ENCODE results near the gene RNF150. TPM values are rescaled to one million over a fixed set of nuclear protein-coding genes. Genes with fewer than 3 reads are reported as not detected.
"Not testable (repeated sequence)": the region's sequence is repeated elsewhere in the genome, so short reads cannot be mapped to it uniquely, and the experiment has no call there.

Gene RNF150
- total and polyA plus RNA-seq, 8 donors: 0.31 to 88.1 (median 8.3) TPM

GRCh38 chr4:140834839-140835495, 298.3 kb downstream of the RNF150 start:
- peak in 1 of 2 donors; percentile 61 for DNase-seq
- intact Hi-C loops (cut with DNase I; ENCODE audit: low total_unique reads): no loop called here
- H3K27me3 ChIP-seq: no peaks in the 10 kb centered on the region
- TF ChIP-seq POLR2A (IDR thresholded peaks at IDR 0.05) (no peak), POLR2AphosphoS5 (IDR thresholded peaks at IDR 0.05) (peak in 2 of 3 donors; percentile 18 to 20), CTCF (IDR thresholded peaks at IDR 0.05) (no peak)
- no peak overlapping the region for H3K4me3 ChIP-seq
- H3K9me3 ChIP-seq: no peaks in the 10 kb centered on the region
- WGBS, 5 donors: 55 to 62% (median 59%) methylated on average over 7 of the region's 7 CpGs
- peak overlapping the region in 1 of 5 donors; percentile 24 for H3K27ac ChIP-seq
- H3K4me1 ChIP-seq: peaks cover 0 to 20% (median 0%) of the 10 kb centered on the region in 4 donors
- H3K36me3 ChIP-seq: no peaks in the 10 kb centered on the region

GRCh38 chr4:140833280-140833679, 300.0 kb downstream of the RNF150 start:
- no peak for TF ChIP-seq EP300 (IDR thresholded peaks at IDR 0.05)
- TF ChIP-seq POLR2AphosphoS5 (IDR thresholded peaks at IDR 0.05): no peak
- TF ChIP-seq CTCF (IDR thresholded peaks at IDR 0.05): no peak
- no peak for TF ChIP-seq POLR2A (IDR thresholded peaks at IDR 0.05)
- H3K27me3 ChIP-seq: no peaks in the 10 kb centered on the region
- H3K4me3 ChIP-seq: no peak overlapping the region
- no peak overlapping the region for H3K27ac ChIP-seq
- H3K9me3 ChIP-seq: no peaks in the 10 kb centered on the region
- H3K4me1 ChIP-seq: peaks cover 0 to 13% (median 0%) of the 10 kb centered on the region in 4 donors
- no peaks in the 10 kb centered on the region for H3K36me3 ChIP-seq
- intact Hi-C loops (cut with DNase I; ENCODE audit: low total_unique reads): no loop called here
- DNase-seq: no peak
- 73 to 91% (median 90%) methylated on average over 4 of the region's 4 CpGs for WGBS, 5 donors

- no peak for TF ChIP-seq EP300 (IDR thresholded peaks at IDR 0.05)
- no peak for TF ChIP-seq POLR2A (IDR thresholded peaks at IDR 0.05)
- TF ChIP-seq POLR2AphosphoS5 (IDR thresholded peaks at IDR 0.05): no peak
- TF ChIP-seq CTCF (IDR thresholded peaks at IDR 0.05): no peak
- Histone ChIP-seq H3K4me1 (peaks cover 0 to 2% (median 0%) of the 10 kb centered on the region in 4 donors), H3K36me3 (no peaks in the 10 kb centered on the region), H3K4me3 (no peak overlapping the region), H3K27me3 (no peaks in the 10 kb centered on the region), H3K27ac (no peak overlapping the region), H3K9me3 (no peaks in the 10 kb centered on the region)
- intact Hi-C loops (cut with DNase I; ENCODE audit: low total_unique reads): no loop called here
- DNase-seq: no peak
Observed at GRCh38 chr4:140829825-140830224, 303.4 kb downstream of the RNF150 start.

GRCh38 chr4:140826701-140827027, 306.6 kb downstream of the RNF150 start:
- no peak for DNase-seq
- Histone ChIP-seq H3K27ac (no peak overlapping the region), H3K27me3 (no peaks in the 10 kb centered on the region), H3K4me3 (no peak overlapping the region), H3K9me3 (no peaks in the 10 kb centered on the region), H3K4me1 (no peaks in the 10 kb centered on the region), H3K36me3 (no peaks in the 10 kb centered on the region)
- WGBS, 5 donors: 81 to 95% (median 87%) methylated on average over 2 of the region's 2 CpGs
- TF ChIP-seq EP300 (IDR thresholded peaks at IDR 0.05) (no peak), POLR2AphosphoS5 (IDR thresholded peaks at IDR 0.05) (no peak), POLR2A (IDR thresholded peaks at IDR 0.05) (no peak), CTCF (IDR thresholded peaks at IDR 0.05) (no peak)
- intact Hi-C loops (cut with DNase I; ENCODE audit: low total_unique reads): no loop called here

- H3K4me3 ChIP-seq; H3K27me3 ChIP-seq; H3K36me3 ChIP-seq; H3K9me3 ChIP-seq; DNase-seq; H3K4me1 ChIP-seq; H3K27ac ChIP-seq; intact Hi-C loops (cut with DNase I; ENCODE audit: low total_unique reads): not testable (repeated sequence)
- WGBS, 5 donors: 87 to 98% (median 92%) methylated on average over 3 of the region's 3 CpGs
Observed at GRCh38 chr4:140820520-140820919, 312.7 kb downstream of the RNF150 start.

Data from stomach (tissue), 9 donors.